HG02973 (cell line): ENCODE measurements around the gene POLR3C.
"Not testable (repeated sequence)": the region's sequence is repeated elsewhere in the genome, so short reads cannot be mapped to it uniquely, and the experiment has no call there.

Experiments
- ATAC-seq: cut with Tn5 transposase; IDR thresholded peaks from one replicate; pipeline ENCODE4 v1.9.1; 2021; ENCODE audit warnings: moderate library complexity; ENCODE audit not compliant: unreplicated experiment

The POLR3C gene

GRCh38 chr1:145822779-145823331, 1.1 kb upstream of the POLR3C start:
- not testable (repeated sequence) for ATAC-seq

GRCh38 chr1:145824499-145824842, 471 bp downstream of the POLR3C start:
- no peak for ATAC-seq

- ATAC-seq = no peak
Observed at GRCh38 chr1:145826030-145826429, 2.0 kb downstream of the POLR3C start.

GRCh38 chr1:145827966-145828365, 4.0 kb downstream of the POLR3C start:
- ATAC-seq = no peak

- ATAC-seq = no peak
Observed at GRCh38 chr1:145828367-145829026, 4.5 kb downstream of the POLR3C start.

- ATAC-seq = not testable (repeated sequence)
Observed at GRCh38 chr1:145830810-145831209, 6.8 kb downstream of the POLR3C start.

GRCh38 chr1:145837656-145838055, 13.7 kb downstream of the POLR3C start:
- ATAC-seq = no peak

- no peak for ATAC-seq
Observed at GRCh38 chr1:145843031-145843430, 19.0 kb downstream of the POLR3C start.

- peak; percentile 62 for ATAC-seq
Observed at GRCh38 chr1:145845144-145845513, 21.1 kb downstream of the POLR3C start.

GRCh38 chr1:145845514-145846161, 21.6 kb downstream of the POLR3C start, which contains the start of gene NUDT17:
Gene NUDT17, plus strand, starts transcription at chr1:145845630. Its CDS starts 11 bp downstream, at chr1:145845641.
- peak; percentile 43 for ATAC-seq

GRCh38 chr1:145846201-145846612, 22.2 kb downstream of the POLR3C start:
- no peak for ATAC-seq

- no peak for ATAC-seq
Observed at GRCh38 chr1:145847827-145848226, 23.8 kb downstream of the POLR3C start.

- no peak for ATAC-seq
Observed at GRCh38 chr1:145849356-145850160, 25.6 kb downstream of the POLR3C start.

- ATAC-seq = no peak
Observed at GRCh38 chr1:145855426-145855948, 31.5 kb downstream of the POLR3C start.

- ATAC-seq = no peak
Observed at GRCh38 chr1:145857170-145857569, 33.2 kb downstream of the POLR3C start.

GRCh38 chr1:145858238-145858900, 34.4 kb downstream of the POLR3C start:
- no peak for ATAC-seq

GRCh38 chr1:145858901-145859490, 35.0 kb downstream of the POLR3C start, which contains the start of gene PIAS3:
Gene PIAS3, minus strand, starts transcription at chr1:145859081. Its CDS starts 91 bp downstream, at chr1:145858990.
- peak; percentile 76 for ATAC-seq

GRCh38 chr1:145859491-145860023, 35.6 kb downstream of the POLR3C start:
- peak; percentile 71 for ATAC-seq

GRCh38 chr1:145863282-145864018, 39.5 kb downstream of the POLR3C start:
- ATAC-seq = no peak
